ENCODE measurements around the gene MBD3L1. TPM values are rescaled to one million over a fixed set of nuclear protein-coding genes. Genes with fewer than 3 reads are reported as not detected.
A peak's percentile ranks its signal among the peaks of the same experiment; 100 is the strongest.

The MBD3L1 gene
- total and polyA plus RNA-seq, 9 of the 15 experiments (the other 6 are each of a cell fraction or from before 2014, with no cell fraction given), result not detected

- no peak for TF ChIP-seq TCF7 (IDR thresholded peaks at IDR 0.05; ENCODE audit: borderline replicate concordance)
- TF ChIP-seq TEAD4 (IDR thresholded peaks at IDR 0.05; ENCODE audit: low read length), result no peak
- TF ChIP-seq TEAD4 (CRISPR knock-in tag; IDR thresholded peaks at IDR 0.05; ENCODE audit: borderline replicate concordance), result no peak
- TF ChIP-seq POU5F1 (IDR thresholded peaks at IDR 0.05; ENCODE audit: borderline replicate concordance, low read depth, low read length, partially characterized antibody), result no peak
- TF ChIP-seq, protein P1, sequence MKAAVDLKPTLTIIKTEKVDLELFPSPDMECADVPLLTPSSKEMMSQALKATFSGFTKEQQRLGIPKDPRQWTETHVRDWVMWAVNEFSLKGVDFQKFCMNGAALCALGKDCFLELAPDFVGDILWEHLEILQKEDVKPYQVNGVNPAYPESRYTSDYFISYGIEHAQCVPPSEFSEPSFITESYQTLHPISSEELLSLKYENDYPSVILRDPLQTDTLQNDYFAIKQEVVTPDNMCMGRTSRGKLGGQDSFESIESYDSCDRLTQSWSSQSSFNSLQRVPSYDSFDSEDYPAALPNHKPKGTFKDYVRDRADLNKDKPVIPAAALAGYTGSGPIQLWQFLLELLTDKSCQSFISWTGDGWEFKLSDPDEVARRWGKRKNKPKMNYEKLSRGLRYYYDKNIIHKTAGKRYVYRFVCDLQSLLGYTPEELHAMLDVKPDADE (conservative IDR thresholded peaks at IDR 0.05; ENCODE audit: control insufficient read depth, low read depth, low read length), result 0 out of 2 replicates have a peak, but pooled peaks have one; percentile 48
- TF ChIP-seq ATF6 (CRISPR knock-in tag; IDR thresholded peaks at IDR 0.05), result no peak
- no peak for TF ChIP-seq ZNF121 (CRISPR knock-in tag; conservative IDR thresholded peaks at IDR 0.05)
- no peak for TF ChIP-seq SNIP1 (IDR thresholded peaks at IDR 0.05; ENCODE audit: low read depth)
- TF ChIP-seq POLR2G (IDR thresholded peaks at IDR 0.05; ENCODE audit: low read depth, low read length), result peak; percentile 97
- peak; percentile 79; the same call in 1 of the 2 replicates for TF ChIP-seq KLF13 (tag; IDR thresholded peaks at IDR 0.05; ENCODE audit: borderline replicate concordance, low read depth)
- no peak for TF ChIP-seq KDM2B (CRISPR knock-in tag; IDR thresholded peaks at IDR 0.05)
- no peak for TF ChIP-seq ZNF436 (CRISPR knock-in tag; IDR thresholded peaks at IDR 0.05)
- TF ChIP-seq DMBX1 (CRISPR knock-in tag; IDR thresholded peaks at IDR 0.05; ENCODE audit: borderline replicate concordance), result no peak
- no peak for TF ChIP-seq HMG20B (CRISPR knock-in tag; IDR thresholded peaks at IDR 0.05)
- TF ChIP-seq ZBED1 (IDR thresholded peaks at IDR 0.05), result no peak
- peak; percentile 86 for TF ChIP-seq NCOA1 (IDR thresholded peaks at IDR 0.05; ENCODE audit: low read depth)
- no peak for TF ChIP-seq ZNF239 (CRISPR knock-in tag; IDR thresholded peaks at IDR 0.05)
- TF ChIP-seq MECOM (CRISPR knock-in tag; IDR thresholded peaks at IDR 0.05), result no peak
- no peak for TF ChIP-seq ZFP1 (CRISPR knock-in tag; IDR thresholded peaks at IDR 0.05)
- TF ChIP-seq EGR1 (conservative IDR thresholded peaks at IDR 0.05), result peak; percentile 61
- TF ChIP-seq, protein P2, sequence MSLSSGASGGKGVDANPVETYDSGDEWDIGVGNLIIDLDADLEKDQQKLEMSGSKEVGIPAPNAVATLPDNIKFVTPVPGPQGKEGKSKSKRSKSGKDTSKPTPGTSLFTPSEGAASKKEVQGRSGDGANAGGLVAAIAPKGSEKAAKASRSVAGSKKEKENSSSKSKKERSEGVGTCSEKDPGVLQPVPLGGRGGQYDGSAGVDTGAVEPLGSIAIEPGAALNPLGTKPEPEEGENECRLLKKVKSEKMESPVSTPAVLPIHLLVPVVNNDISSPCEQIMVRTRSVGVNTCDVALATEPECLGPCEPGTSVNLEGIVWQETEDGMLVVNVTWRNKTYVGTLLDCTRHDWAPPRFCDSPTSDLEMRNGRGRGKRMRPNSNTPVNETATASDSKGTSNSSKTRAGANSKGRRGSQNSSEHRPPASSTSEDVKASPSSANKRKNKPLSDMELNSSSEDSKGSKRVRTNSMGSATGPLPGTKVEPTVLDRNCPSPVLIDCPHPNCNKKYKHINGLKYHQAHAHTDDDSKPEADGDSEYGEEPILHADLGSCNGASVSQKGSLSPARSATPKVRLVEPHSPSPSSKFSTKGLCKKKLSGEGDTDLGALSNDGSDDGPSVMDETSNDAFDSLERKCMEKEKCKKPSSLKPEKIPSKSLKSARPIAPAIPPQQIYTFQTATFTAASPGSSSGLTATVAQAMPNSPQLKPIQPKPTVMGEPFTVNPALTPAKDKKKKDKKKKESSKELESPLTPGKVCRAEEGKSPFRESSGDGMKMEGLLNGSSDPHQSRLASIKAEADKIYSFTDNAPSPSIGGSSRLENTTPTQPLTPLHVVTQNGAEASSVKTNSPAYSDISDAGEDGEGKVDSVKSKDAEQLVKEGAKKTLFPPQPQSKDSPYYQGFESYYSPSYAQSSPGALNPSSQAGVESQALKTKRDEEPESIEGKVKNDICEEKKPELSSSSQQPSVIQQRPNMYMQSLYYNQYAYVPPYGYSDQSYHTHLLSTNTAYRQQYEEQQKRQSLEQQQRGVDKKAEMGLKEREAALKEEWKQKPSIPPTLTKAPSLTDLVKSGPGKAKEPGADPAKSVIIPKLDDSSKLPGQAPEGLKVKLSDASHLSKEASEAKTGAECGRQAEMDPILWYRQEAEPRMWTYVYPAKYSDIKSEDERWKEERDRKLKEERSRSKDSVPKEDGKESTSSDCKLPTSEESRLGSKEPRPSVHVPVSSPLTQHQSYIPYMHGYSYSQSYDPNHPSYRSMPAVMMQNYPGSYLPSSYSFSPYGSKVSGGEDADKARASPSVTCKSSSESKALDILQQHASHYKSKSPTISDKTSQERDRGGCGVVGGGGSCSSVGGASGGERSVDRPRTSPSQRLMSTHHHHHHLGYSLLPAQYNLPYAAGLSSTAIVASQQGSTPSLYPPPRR (CRISPR knock-in tag; IDR thresholded peaks at IDR 0.05; ENCODE audit: borderline replicate concordance), result no peak
Observed at GRCh38 chr19:8832132-8833021, at the start of gene MBD3L1, which contains the start of gene ZNF558 (continued).
